Gastroesophageal sphincter (tissue), 4 donors: ENCODE measurements around the gene NKD1. TPM values are rescaled to one million over a fixed set of nuclear protein-coding genes. Genes with fewer than 3 reads are reported as not detected.

Experiments
- ATAC-seq: fragments of 150-250 bp; one replicate; pipeline ENCODE4 v1.9.1; 2016; ENCODE audit warnings: mild to moderate bottlenecking, moderate library complexity
- H3K27ac ChIP-seq, 4 donors: fragments of 200-600 bp; sonication (generic) in 3 of 4; 1 replicate in 3 of 4; 2 replicates in 1 of 4; pipeline ENCODE4 v1.5.1; 2016 to 2019
- H3K27me3 ChIP-seq: fragments of 200-600 bp; sonication (generic); one replicate; pipeline ENCODE4 v1.5.1; 2019
- H3K36me3 ChIP-seq, 2 donors: fragments of 200-600 bp; sonication (generic); one replicate each; pipeline ENCODE4 v1.5.1; 2019; ENCODE audit warnings: control low read depth in 1 of 2
- H3K4me1 ChIP-seq, 3 donors: fragments of 200-600 bp; sonication (generic); 1 replicate in 2 of 3; 2 replicates in 1 of 3; pipeline ENCODE4 v1.5.1; 2016 to 2019; ENCODE audit warnings: control low read depth in 2 of 3
- H3K4me3 ChIP-seq, 2 donors: fragments of 200-600 bp; sonication (generic); one replicate each; pipeline ENCODE4 v1.5.1; 2019; ENCODE audit warnings: mild to moderate bottlenecking in 1 of 2, moderate library complexity in 1 of 2
- H3K9me3 ChIP-seq, 3 donors: fragments of 200-600 bp; sonication (generic); one replicate each; pipeline ENCODE4 v1.5.1; 2017 to 2019; ENCODE audit warnings: control low read depth in 2 of 3
- EP300 ChIP-seq: sonication (generic); formaldehyde crosslinking; IDR thresholded peaks from one replicate; pipeline ENCODE4 v1.6.1; 2017; ENCODE audit warnings: antibody characterized with exemption, mild to moderate bottlenecking
- POLR2A ChIP-seq, 2 donors: fragments of 450-650 bp; IDR thresholded peaks; one replicate each; pipeline ENCODE4 v1.6.1; 2017; ENCODE audit warnings: antibody characterized with exemption in 2 of 2, mild to moderate bottlenecking in 2 of 2, moderate library complexity in 1 of 2
- POLR2AphosphoS5 ChIP-seq: sonication (generic); formaldehyde crosslinking; IDR thresholded peaks from one replicate; pipeline ENCODE4 v1.6.1; 2017; ENCODE audit warnings: antibody characterized with exemption
- WGBS, 2 donors: methylation state at CpG; one replicate each; pipeline ENCODE4 v1.1.5; 2018; ENCODE audit warnings: low coverage in 1 of 2; 5-methylcytosine and 5-hydroxymethylcytosine counted together
- total RNA-seq, 4 donors: library from RNA; depleted of rRNA; stranded (reverse); fragments of >200 nt; gene quantifications; one replicate each; pipeline ENCODE4 v1.1.0, GENCODE V29; 2016
- TF ChIP-seq, protein P1 (sequence below), 4 experiments: fragments of 200-600 bp in 2 of 4; fragments of 450-650 bp in 2 of 4; sonication (generic) in 1 of 4; IDR thresholded peaks; one replicate each; pipeline ENCODE4 v1.5.1; 2017 to 2019; ENCODE audit warnings: antibody characterized with exemption in 4 of 4, mild to moderate bottlenecking in 2 of 4, moderate library complexity in 2 of 4

NKD1 gene
- total RNA-seq, 4 donors from 2014 or later = 27.7 to 69.2 (median 48.7) TPM

DNA sequence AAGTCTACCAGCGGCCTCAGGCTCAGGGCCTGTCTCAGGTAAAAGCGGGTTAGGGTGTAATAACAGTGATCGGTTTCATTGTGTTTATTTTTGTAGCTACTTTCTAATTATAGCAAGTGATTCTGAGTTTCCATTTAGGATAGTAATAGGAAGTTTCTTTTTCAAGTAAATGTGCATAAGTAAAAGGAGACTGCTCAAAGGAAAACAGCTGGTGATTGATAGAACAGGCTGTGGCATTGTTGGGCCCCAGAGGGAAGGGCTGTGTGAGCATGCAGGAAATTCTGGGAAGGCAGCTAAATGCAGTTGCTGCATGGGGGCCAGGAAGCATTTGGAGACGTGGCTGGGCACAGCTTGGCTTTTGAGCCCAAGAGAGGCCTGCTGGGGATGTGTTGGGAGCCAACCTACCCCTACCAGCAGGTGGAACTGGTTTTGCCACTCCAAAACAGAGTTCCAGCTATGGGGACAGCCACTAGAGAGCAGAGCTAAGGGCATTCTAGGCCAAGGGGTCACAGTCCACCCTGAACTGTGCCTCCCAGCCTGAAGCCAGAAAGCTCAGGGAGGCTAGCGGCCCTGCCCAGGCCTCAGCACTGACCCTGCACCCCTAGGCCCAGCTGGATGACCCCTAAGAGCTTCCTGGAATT is 120.3 kb downstream of the NKD1 start:
- Histone ChIP-seq H3K9me3 (peaks cover 0 to 21% (median 0%) of the 10 kb centered on the region in 3 donors), H3K4me3 (no peak overlapping the region), H3K4me1 (peaks cover 0 to 35% (median 5%) of the 10 kb centered on the region in 3 donors), H3K36me3 (peaks cover 0 to 13% of the 10 kb centered on the region in 2 donors), H3K27me3 (peaks cover 2% of the 10 kb centered on the region), H3K27ac (peak overlapping the region in 3 of 4 donors; percentile 22 to 60 (median 56))
- 33 to 38% methylated on average over 2 to 3 of the region's 5 CpGs for WGBS, 2 donors
- ATAC-seq = no peak
- no peak for TF ChIP-seq POLR2AphosphoS5
- no peak for TF ChIP-seq EP300
- TF ChIP-seq POLR2A (IDR thresholded peaks at IDR 0.05) = no peak
- TF ChIP-seq, protein P1, sequence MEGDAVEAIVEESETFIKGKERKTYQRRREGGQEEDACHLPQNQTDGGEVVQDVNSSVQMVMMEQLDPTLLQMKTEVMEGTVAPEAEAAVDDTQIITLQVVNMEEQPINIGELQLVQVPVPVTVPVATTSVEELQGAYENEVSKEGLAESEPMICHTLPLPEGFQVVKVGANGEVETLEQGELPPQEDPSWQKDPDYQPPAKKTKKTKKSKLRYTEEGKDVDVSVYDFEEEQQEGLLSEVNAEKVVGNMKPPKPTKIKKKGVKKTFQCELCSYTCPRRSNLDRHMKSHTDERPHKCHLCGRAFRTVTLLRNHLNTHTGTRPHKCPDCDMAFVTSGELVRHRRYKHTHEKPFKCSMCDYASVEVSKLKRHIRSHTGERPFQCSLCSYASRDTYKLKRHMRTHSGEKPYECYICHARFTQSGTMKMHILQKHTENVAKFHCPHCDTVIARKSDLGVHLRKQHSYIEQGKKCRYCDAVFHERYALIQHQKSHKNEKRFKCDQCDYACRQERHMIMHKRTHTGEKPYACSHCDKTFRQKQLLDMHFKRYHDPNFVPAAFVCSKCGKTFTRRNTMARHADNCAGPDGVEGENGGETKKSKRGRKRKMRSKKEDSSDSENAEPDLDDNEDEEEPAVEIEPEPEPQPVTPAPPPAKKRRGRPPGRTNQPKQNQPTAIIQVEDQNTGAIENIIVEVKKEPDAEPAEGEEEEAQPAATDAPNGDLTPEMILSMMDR (IDR thresholded peaks at IDR 0.05) = no peak

DNA sequence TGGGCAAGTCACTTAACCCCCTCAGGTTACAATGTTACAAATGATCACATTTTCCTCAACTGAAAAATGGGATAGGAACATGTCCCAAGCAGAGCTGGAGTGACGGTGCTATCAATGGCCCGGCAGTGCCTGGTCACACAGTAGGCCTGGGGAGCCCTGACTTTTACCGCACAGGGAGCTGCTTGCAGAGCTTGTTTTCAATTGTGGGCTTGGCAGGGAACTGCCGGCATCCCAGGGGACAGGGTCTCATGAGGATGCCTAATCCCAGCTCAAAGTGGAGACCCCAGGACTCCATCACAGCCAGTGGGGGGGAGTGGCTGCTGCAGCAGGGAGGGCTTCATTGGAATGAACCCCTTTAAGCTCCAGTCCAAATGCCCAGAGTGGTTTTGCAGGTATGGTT is 121.5 kb downstream of the NKD1 start:
- Histone ChIP-seq H3K4me1 (peaks cover 0 to 32% (median 5%) of the 10 kb centered on the region in 3 donors), H3K9me3 (peaks cover 0 to 27% (median 0%) of the 10 kb centered on the region in 3 donors), H3K27me3 (peaks cover 7% of the 10 kb centered on the region), H3K4me3 (no peak overlapping the region), H3K36me3 (peaks cover 0 to 22% of the 10 kb centered on the region in 2 donors), H3K27ac (no peak overlapping the region)
- TF ChIP-seq POLR2AphosphoS5 = no peak
- no peak for TF ChIP-seq EP300
- TF ChIP-seq, protein P1 (IDR thresholded peaks at IDR 0.05) = no peak
- no peak for TF ChIP-seq POLR2A (IDR thresholded peaks at IDR 0.05)
- no peak for ATAC-seq
- WGBS, 2 donors = 86% methylated on average over 1 of the region's 4 CpGs; no CpG with 5 or more reads in 1 of the 2 donors

DNA sequence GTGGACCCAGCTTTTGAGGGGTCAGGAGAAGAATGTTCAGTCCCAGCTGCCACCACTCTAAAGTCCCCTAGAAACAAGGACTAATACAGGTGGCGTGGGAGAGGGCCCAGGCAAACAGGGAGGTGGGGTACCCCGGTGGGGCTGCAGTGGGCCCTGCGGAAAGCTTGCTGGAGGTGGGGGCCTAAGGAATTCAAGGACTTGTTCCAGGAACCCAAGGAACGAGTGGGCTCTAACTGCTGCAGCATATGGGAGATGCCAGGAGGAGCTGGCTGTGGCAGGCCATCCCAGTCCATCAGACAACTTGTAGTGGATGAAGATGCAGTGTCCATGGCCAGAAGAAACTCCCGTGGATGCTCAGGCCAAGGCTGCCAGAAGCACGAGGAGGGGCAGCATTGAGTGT is 122.3 kb downstream of the NKD1 start:
- Histone ChIP-seq H3K27ac (no peak overlapping the region), H3K4me3 (no peak overlapping the region), H3K27me3 (peaks cover 7% of the 10 kb centered on the region), H3K4me1 (peaks cover 0 to 25% (median 5%) of the 10 kb centered on the region in 3 donors), H3K9me3 (peaks cover 0 to 27% (median 0%) of the 10 kb centered on the region in 3 donors), H3K36me3 (peaks cover 0 to 22% of the 10 kb centered on the region in 2 donors)
- no peak for ATAC-seq
- no peak for TF ChIP-seq POLR2AphosphoS5
- no peak for TF ChIP-seq EP300
- TF ChIP-seq POLR2A (IDR thresholded peaks at IDR 0.05) = no peak
- TF ChIP-seq, protein P1 (IDR thresholded peaks at IDR 0.05) = no peak
- WGBS, 2 donors = 60 to 100% methylated on average over 1 of the region's 6 CpGs

DNA sequence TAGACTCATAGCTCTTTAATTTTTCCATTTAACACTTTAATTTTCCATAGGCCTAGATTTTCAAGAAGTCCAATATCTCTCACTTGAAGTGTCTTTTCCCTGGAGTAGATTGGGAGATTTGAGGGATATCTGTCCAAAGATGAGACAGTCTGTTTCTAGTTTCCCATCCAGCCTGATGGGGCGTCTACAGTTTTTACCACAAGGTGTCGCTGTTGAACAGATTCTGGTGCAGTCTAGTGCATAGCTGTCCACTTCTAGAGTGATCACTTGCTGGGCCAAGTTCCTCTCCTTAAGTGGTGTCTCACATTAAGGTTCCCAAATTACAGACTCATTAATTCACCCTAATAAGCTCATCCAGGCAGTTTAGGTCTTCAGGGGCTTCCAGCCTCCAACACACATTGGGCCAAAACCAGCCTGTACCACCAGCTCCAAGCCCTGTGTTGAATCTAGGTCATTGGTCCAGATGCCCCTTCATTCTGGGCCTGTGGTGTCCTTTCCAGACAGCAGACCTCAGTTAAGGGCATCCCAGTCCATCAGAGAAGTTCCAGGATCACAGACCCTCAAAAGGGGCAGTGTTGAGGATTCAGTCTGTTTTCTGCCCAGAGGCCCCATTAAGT is 123.6 kb downstream of the NKD1 start:
- H3K4me3 ChIP-seq = no peak overlapping the region
- peaks cover 0 to 22% of the 10 kb centered on the region in 2 donors for H3K36me3 ChIP-seq
- TF ChIP-seq, protein P1 (IDR thresholded peaks at IDR 0.05) = peak in 1 of 4 experiments; percentile 22
- TF ChIP-seq POLR2A (IDR thresholded peaks at IDR 0.05) (no peak), EP300 (no peak)
- peaks cover 0 to 27% (median 0%) of the 10 kb centered on the region in 3 donors for H3K9me3 ChIP-seq
- 50% methylated on average over 2 of the region's 2 CpGs; no CpG with 5 or more reads in 1 of the 2 donors for WGBS, 2 donors
- H3K27me3 ChIP-seq = peaks cover 7% of the 10 kb centered on the region
- H3K4me1 ChIP-seq = peaks cover 0 to 20% (median 5%) of the 10 kb centered on the region in 3 donors
- no peak overlapping the region for H3K27ac ChIP-seq
- no peak for ATAC-seq
